ENCODE results near the gene MTO1.

MTO1 gene

DNA sequence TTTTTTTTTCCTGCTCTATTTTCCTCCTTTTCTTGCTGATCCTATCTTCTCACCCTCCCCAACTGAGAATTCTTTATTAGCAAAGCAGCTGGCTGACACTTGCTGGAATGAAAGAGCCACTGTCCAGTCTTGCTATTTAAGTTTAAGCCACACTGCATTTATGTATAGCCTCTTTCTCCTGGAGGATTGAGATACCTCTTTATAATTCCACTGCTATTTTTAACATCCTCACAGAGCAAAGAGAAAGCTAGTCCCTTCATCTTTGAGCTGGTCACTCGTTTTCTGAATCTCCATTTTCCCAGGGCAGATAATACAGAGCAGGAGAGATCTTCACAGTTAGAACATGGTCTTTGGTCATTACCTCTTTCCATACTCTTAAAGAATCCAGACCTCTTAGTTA, 95.3 kb downstream of the MTO1 start:
- TF ChIP-seq, protein P1, sequence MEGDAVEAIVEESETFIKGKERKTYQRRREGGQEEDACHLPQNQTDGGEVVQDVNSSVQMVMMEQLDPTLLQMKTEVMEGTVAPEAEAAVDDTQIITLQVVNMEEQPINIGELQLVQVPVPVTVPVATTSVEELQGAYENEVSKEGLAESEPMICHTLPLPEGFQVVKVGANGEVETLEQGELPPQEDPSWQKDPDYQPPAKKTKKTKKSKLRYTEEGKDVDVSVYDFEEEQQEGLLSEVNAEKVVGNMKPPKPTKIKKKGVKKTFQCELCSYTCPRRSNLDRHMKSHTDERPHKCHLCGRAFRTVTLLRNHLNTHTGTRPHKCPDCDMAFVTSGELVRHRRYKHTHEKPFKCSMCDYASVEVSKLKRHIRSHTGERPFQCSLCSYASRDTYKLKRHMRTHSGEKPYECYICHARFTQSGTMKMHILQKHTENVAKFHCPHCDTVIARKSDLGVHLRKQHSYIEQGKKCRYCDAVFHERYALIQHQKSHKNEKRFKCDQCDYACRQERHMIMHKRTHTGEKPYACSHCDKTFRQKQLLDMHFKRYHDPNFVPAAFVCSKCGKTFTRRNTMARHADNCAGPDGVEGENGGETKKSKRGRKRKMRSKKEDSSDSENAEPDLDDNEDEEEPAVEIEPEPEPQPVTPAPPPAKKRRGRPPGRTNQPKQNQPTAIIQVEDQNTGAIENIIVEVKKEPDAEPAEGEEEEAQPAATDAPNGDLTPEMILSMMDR (IDR thresholded peaks at IDR 0.05) = no peak
- TF ChIP-seq ZFX (IDR thresholded peaks at IDR 0.05; ENCODE audit: borderline replicate concordance) = no peak
- H3K27ac ChIP-seq = no peak overlapping the region
